ENCODE data around the gene PRR14L. TPM values are rescaled to one million over a fixed set of nuclear protein-coding genes. Genes with fewer than 3 reads are reported as not detected.

Gene PRR14L
- total and polyA plus RNA-seq, 2 donors (not counting 3 experiments of a cell fraction or from before 2014, with no cell fraction given) = 13.1 to 53.8 TPM

DNA sequence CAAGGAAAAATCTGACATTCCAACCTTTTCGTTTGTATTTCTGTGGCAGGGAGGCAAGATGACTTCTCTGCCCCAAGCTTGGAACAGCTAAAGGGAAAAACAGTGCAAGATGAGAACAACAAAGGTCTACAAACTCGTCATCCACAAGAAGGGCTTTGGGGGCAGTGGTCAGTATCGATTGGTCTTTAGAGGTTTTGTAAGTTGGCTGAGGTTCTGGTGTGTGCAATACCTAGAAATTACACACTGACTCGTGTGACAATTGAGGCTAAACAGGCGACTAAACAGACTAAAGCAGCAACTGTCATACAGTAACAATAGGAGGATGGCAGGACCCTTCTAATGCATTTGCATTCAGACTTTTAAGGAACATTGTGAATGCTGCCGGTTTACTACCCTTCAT, 4.9 kb upstream of the PRR14L start:
- Histone ChIP-seq H3K4me3 (replicated peaks in 1 of 3; ENCODE audit: insufficient read depth in 1 of 3, low read depth in 1 of 3, low read length in 3 of 3) (peak overlapping the region in 1 of 3 experiments; percentile 80), H3K27me3 (ENCODE audit: control insufficient read depth in 2 of 2, insufficient read depth in 2 of 2, low read length in 2 of 2) (no peaks in the 10 kb centered on the region), H3K9me3 (replicated peaks; ENCODE audit: control insufficient read depth, insufficient read depth, low read length) (no peaks in the 10 kb centered on the region), H3K27ac (ENCODE audit: insufficient read depth, low read depth, low read length) (no peak overlapping the region), H3K79me2 (ENCODE audit: control insufficient read depth, insufficient read depth, low read length) (peaks cover 10% of the 10 kb centered on the region), H2AFZ (ENCODE audit: low read depth, low read length) (no peak overlapping the region), H3K4me2 (ENCODE audit: insufficient read depth, low read length) (peak overlapping the region; percentile 88), H3K9me1 (replicated peaks; ENCODE audit: control insufficient read depth, extremely low read depth, insufficient read depth, low read length) (no peaks in the 10 kb centered on the region), H4K20me1 (replicated peaks; ENCODE audit: control insufficient read depth, extremely low read depth, insufficient read depth, low read length) (no peaks in the 10 kb centered on the region), H3K4me1 (ENCODE audit: control insufficient read depth, extremely low read depth, insufficient read depth, low read length) (peaks cover 24% of the 10 kb centered on the region), H3K9ac (replicated peaks; ENCODE audit: extremely low read depth, insufficient read depth, low read length) (peak overlapping the region; percentile 91), H3K36me3 (ENCODE audit: control insufficient read depth in 2 of 2, extremely low read depth in 1 of 2, insufficient read depth in 2 of 2, low read length in 2 of 2) (no peaks in the 10 kb centered on the region)
- no peak for TF ChIP-seq GATA2 (IDR thresholded peaks at IDR 0.05; ENCODE audit: insufficient read depth, insufficient read length, low read depth, low read length)
- TF ChIP-seq JUN (IDR thresholded peaks at IDR 0.05; ENCODE audit: borderline replicate concordance, insufficient read depth, insufficient read length, low read depth) = no peak
- TF ChIP-seq POLR2A (IDR thresholded peaks at IDR 0.05; ENCODE audit: low read depth, low read length) = no peak
- no peak for TF ChIP-seq EZH2 (IDR thresholded peaks at IDR 0.05; ENCODE audit: borderline replicate concordance, low read depth, low read length, severe bottlenecking)
- TF ChIP-seq, protein P1, sequence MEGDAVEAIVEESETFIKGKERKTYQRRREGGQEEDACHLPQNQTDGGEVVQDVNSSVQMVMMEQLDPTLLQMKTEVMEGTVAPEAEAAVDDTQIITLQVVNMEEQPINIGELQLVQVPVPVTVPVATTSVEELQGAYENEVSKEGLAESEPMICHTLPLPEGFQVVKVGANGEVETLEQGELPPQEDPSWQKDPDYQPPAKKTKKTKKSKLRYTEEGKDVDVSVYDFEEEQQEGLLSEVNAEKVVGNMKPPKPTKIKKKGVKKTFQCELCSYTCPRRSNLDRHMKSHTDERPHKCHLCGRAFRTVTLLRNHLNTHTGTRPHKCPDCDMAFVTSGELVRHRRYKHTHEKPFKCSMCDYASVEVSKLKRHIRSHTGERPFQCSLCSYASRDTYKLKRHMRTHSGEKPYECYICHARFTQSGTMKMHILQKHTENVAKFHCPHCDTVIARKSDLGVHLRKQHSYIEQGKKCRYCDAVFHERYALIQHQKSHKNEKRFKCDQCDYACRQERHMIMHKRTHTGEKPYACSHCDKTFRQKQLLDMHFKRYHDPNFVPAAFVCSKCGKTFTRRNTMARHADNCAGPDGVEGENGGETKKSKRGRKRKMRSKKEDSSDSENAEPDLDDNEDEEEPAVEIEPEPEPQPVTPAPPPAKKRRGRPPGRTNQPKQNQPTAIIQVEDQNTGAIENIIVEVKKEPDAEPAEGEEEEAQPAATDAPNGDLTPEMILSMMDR (IDR thresholded peaks at IDR 0.05; ENCODE audit: extremely low read depth in 1 of 2, insufficient read depth in 1 of 2, low read depth in 1 of 2, low read length in 2 of 2) = no peak
- no peak for TF ChIP-seq POLR2AphosphoS5 (IDR thresholded peaks at IDR 0.05; ENCODE audit: insufficient read depth, low read depth, low read length)
- no peak for TF ChIP-seq MYC (IDR thresholded peaks at IDR 0.05; ENCODE audit: low read depth, low read length)
- TF ChIP-seq, protein P2, sequence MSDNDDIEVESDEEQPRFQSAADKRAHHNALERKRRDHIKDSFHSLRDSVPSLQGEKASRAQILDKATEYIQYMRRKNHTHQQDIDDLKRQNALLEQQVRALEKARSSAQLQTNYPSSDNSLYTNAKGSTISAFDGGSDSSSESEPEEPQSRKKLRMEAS (IDR thresholded peaks at IDR 0.05; ENCODE audit: insufficient read depth, insufficient read length) = no peak
- no peak for TF ChIP-seq FOS (IDR thresholded peaks at IDR 0.05; ENCODE audit: borderline replicate concordance, insufficient read depth, low read length)
- intact Hi-C loops (cut with micrococcal nuclease) (loop anchor here (2.0 to 5.0 kb wide), 3 partner anchors 20 to 258 kb away; partner anchors contain the start of gene SFI1), dilution Hi-C loops (cut with MboI; ENCODE audit: extremely low pct_ligation_motif_present, low sequenced_read_pairs) (loop anchor here (10.0 kb wide), 1 partner anchor 200 kb away; no protein-coding TSS in a partner anchor)
- ChIA-PET POLR2A (no interaction called here), CTCF (no interaction called here)
- BruUV-seq (replicated peaks) = no TSS peak
- peak; percentile 63 for FAIRE-seq
- DNase-seq (ENCODE audit: low read depth, low spot score) = no peak

Data from endothelial cell of umbilical vein (primary cell).